A172 (cell line): ENCODE data around the gene PAK1. TPM values are rescaled to one million over a fixed set of nuclear protein-coding genes. Genes with fewer than 3 reads are reported as not detected.

Source experiments
- DNase-seq: peaks from one replicate; pipeline ENCODE4 v3.0.0-alpha.2; 2015; ENCODE audit warnings: low spot score
- total RNA-seq: library from RNA; depleted of rRNA; stranded (reverse); fragments of >200 nt; shearing (Covaris generic); gene quantifications from 2 replicates; pipeline ENCODE4 v1.2.3, GENCODE V29; 2014

PAK1 gene
- total RNA-seq, 1 experiment from 2014 or later = 60.4 TPM

DNA sequence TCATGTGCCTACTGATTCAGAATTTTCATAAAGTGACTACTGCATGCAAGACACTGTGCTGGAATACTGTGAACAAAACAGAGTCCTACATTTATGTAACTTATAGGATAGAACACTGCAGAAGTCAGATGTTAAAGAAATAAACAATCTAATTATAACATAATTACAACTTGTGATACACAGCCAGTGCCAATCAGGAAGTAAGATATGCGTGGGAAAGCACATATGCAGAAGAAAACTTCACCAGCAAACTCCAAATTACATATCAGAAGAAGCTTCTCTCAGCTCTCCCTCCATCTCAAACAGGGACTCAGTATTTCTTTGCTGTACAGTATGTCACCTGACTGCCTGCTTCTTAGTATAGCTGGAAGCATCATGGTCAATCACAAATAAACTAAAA lies 37.4 kb downstream of the PAK1 start:
- no peak for DNase-seq

DNA sequence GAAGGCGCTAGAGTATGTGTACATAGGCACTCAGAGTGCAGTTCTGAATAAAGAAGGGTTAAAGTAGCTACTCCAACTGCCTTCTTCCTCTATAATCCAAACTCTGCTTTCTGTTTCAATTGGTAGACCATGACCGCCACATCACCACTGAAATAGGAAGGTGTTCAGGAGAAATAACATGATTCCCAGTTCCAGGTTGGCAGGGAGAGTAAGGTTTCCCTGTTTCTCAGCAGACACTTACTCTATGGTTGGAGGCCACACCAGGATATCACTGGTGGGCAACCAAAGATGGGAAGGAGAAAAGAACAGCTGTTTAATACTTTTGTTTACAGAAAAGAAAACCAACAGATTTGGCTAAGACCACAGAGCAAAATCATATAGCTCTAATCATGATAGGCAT lies 37.9 kb downstream of the PAK1 start:
- no peak for DNase-seq

DNA sequence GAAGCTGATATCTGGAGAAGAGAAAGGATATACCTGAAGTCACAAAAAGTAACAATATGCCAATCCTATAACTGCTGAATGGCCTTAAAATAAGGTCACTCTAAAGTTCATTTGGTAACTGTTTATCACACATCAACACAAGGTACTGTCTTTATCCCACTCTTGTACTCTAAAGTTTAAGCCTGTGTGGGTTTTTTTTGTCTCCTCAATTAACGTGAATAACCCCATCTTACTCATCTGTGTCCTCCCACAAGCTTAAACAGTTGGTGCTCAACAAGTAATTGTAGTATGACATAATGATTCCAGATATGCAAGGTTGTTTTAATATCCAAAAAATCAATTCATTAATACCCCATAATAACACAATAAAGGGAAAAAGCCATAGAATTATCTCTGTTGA lies 42.1 kb downstream of the PAK1 start:
- no peak for DNase-seq

DNA sequence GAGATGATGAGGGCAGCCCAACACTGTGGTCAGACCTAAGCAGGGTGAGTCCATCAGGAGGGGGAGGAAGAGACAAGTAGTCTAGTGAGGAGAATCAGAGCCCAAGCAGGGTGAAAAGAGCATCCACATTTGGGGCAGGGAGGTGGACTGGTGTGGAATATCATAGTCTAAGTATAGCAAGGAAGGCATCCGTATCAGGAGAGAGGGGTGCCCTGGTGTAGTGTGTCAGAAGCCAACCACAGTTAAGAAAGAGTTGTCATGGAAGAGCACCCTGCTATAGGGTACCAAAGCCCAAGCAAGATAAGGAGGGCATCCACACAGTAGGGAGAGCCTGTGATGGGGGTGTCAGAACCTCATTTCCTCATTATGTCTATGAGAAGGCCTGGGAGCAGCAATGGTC lies 45.3 kb downstream of the PAK1 start:
- DNase-seq = no peak

DNA sequence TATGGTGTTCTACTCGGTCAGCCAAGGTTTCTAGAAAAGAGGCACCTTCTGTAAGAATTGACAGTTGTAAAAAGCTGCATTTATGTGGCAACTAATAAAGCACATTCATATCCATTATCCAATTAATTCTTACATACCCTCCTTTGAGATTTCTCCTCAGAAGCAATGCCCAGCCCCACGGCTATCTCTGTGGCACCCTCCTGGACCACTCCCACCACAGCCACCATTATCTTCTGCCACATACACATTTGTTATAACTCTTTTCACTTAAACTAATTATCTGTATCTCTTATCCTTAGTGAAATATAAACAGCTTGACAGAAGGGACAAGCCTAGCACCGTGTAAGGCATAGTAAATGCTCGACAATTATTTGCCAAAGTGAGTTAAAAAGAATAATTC lies 48.5 kb downstream of the PAK1 start:
- DNase-seq = no peak

DNA sequence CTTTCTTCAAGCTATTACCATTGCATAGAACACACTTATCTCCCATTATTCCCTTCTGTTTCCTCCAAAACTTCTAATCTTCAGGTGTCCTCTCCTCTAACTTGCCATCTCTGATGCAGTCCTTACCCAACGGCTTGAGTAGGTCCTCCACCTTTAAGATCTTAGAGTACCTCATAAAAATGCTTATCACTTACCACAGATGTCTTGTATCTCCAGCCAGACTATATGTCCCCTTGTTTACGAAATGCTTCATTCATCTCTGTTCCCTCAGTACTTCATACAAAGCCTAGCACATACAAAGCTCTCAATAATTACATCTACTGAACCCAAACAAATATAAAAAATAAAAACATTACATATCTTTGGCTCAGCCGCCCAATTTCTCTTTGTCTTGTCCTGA lies 49.2 kb downstream of the PAK1 start:
- DNase-seq = no peak

DNA sequence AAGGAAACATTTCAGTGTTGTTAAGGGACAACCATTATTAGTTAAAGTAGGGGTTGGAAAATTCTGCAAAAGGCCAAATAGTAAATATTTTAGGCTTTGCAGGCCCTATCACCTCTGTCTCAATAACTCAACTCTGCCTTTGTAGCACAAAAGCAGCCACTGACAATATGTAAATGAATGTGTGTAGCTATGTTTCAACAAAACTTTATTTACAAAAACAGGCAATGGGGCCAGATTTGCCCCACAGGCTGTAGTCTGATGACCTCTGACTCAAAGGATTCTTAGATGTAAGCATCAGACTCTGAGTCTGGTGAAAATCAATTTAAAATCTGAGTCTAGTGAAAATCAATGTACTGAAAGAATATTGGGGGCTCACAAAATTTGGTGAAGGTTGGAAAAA lies 50.3 kb downstream of the PAK1 start:
- no peak for DNase-seq

DNA sequence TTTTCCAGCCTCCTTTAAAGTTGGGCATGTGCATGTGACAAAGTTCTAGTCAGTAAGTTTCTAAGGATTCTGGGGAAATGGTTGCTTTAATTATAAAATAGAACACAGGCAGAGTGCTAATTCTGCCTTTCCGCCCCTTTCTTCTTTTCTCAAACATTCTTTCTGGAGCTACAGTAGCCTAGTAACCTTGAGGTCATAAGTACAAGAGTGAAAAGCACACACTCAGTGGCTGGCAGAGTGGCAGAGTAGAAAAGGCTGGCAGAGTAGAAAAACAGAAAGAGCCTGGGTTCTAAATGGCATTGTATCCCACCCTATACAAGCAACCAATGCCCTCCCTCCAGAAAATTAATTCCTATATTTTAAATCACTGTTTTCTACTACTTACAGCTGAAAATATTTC lies 51.2 kb downstream of the PAK1 start:
- no peak for DNase-seq

DNA sequence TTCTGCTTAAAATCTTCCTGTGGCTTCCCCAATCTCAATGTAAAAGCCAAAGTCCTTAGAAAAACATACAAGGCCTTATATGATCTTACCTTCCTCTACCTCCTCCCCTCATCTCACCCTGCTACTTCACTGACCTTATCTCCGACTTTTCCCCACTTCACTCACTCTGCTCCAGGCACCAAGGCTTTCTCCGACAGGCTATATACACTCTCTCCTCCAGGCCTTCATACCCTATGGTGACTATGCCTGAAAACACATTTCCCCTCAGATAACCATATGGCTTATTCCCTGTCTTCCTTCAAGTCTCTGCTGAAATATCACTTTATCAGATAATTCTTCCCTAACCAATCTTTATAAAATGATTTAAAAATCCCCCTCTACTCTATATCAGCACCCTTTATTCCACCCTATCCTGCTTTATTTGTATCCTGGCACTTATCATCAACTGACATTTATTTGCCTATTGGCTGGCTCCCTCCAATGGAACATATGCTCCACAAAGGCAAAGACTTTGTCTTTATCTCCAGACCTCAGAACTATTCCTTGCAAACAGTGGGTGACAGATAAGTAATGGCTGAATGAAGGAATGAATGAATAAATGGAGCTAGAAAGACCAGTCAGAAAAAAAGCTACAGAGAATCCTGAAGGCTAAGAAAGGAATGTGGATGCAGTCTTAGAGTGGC lies 52.7 kb downstream of the PAK1 start:
- no peak for DNase-seq

DNA sequence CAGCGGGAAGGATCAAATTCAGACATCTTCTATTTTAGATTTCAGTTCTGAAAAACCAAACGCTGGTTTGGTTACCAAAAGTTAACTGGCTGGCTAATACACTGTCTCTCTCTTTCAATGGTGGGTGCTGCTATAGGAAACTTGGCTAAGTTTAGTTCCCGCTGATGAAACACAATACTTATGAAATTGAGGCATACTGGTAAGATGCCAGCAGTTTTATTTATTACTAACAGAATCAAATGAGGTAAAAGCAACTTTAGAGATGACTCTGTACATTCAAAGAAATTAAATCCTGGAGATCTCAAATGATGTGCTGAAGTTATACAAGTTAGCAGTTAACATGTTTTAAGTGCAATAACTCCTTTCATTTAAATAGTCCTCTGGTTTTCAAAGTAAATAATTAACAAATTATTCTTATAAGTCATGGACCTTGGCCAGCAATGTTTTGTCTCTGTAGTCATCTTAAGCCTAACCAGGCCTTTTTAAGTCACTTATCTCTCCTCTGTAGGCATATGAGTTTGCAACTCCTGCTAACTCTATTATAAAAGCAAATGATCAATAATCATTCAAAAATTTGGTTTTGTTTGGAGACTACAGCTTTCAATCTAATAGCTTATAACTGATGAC lies 54.8 kb downstream of the PAK1 start:
- DNase-seq = no peak

DNA sequence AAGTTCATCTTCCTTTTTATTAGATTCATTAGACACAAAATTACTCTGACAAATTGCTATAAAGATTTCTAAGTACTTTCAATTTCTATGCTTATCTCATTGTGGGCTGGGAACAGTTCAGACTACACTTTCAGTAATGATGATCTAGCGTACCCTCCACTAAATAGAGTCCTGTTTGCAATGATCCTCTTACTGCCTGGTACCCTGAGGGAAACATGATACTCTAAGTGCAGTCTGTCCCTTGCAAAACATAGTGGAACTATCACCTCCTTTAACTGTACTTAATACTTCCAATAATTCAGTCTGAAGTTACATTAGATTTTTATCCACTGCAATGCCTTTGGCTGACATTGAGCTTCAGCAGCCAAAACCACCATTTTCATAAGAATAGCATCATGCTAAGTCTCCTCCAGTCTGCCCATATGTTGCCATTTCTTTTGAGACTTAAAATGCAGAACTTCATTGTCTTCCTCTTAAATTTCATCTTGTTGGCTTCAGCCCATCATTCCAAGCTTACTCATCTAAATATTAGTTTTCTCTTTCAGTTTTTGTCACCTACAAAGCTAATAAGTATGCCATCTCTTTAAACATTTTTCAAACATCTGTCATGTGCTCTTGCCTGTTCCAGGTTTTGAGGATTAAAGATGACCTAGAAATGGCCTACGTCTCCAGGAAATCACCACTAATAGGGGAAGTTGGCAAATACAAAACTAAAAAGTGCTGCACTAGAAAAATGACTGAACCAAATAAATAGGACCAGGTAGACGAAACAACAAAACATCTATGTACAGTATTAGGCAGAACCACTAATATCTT lies 55.5 kb downstream of the PAK1 start:
- DNase-seq = no peak

DNA sequence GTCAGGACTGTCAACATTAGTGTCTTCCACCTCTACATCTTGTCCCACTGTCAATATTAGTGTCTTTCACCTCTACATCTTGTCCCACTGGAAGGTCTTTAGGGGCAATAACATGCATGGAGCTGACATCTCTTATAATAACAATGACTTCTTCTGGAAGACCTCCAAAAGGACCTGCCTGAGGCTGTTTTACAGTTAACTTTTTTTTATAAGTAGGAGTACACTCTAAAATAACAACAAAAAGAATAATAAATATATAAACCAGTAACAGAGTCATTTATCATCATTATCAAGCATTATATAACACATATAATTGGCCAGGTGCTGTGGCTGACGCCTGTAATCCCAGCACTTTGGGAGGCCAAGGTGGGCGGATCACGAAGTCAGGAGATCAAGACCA lies 57.5 kb downstream of the PAK1 start:
- no peak for DNase-seq

DNA sequence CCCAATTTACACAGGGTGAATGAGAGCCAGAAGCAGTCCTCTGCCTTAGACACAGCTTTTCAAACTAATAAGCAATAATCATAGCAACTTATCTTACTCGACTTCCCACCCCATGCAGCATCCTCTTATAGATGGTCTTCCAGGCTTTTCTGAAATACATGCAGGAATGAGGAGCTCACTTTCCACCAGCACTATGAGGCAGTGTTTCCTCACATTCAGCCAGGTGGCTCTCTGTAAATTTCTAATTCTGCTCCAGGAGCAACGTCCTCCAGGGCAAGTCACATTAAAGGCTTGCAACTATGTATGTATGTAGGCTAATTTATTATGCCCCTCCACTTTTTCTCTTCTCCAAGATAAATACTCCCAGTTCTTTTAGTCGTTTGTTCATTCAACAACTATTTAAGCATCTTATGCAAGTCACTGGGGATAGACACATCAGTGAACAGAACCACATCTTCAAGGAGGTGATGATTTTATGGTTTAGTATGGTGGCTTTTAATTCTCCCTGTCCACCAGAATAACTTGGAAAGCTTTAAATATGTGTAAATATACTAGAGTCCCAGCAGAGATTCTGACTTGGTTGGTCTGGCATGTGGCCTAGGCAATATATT lies 59.9 kb downstream of the PAK1 start:
- DNase-seq = no peak

DNA sequence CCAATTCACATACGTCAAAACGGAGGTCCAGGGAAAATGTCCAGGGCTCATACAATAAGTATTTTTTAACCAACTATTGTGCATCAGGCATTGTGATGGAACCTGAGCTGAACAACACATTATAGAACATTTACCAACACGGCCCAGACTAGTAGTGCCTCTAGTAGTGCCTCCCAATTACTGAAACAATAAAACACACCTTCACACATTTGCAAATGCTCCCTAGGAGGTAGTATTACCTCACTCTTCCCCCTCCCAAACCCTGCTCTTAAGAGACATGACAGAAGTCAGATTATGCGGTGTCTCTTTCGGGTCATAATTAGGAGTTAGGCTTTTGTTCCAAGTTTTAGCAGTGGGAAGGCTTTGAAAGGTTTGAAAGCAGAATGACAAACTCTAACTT lies 61.1 kb downstream of the PAK1 start:
- no peak for DNase-seq

DNA sequence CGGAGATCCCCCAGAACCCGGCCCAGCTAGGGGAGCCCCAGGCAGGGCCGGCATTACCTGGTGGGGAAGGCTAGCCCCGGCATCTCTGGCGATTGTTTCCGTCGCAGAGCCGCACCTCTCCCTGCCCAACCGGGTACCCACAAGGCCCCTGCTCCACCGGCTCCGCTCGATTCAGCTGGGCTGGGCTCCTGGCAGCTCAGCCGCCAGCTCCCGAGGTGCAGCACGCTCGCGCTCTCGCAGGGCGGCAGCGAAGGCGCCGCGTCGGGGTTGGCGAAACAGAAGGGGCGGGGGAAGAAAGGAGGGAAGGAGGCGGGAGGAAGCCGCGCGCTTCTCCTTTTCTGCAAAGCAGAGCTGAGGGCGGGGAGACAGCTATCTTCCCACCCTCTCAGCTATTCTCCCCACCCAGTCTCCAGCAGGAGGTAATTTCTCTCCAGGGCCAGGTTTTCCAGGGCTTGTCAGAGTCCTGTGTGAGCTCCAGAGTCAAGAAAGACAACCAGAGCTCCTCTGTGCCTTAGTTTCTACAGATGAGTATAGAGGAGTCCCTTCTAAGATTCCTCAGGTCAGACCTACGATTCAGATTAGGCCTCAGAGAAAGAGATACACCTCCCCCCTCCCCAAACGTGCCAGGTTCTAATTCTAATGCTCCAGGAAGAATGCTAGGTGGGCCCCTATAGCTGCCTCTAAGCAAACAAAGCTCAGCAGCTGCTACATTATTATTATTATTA lies 62.0 kb downstream of the PAK1 start:
- peak; percentile 84 for DNase-seq

DNA sequence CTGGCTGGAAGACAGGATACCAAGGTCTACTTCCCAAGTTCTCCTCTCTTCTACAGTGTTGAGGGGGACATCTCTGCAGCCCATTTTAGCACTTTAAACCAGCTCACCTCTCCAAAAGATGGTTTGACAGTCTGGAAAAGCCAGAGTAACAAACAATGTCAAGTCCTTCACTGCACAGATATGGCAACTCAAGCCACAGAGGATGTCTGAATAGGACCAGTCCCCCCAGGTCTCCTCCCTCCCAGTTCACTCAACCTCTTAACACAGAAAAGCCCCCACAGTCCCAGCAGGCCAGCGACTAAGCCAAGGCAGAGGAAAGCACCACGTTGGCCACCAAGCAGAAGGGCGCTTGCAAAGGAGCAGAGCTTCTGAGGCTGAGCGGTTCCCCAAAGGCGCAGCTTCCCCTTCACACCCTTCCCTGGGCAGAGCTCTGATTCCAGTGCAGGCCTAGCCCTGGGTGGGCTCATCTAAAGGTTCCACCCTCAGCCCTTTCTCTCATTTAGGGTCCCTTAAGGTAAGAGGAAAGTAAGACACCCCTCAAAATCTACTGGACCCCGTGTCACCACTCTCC lies 62.7 kb downstream of the PAK1 start:
- DNase-seq = peak; percentile 20

DNA sequence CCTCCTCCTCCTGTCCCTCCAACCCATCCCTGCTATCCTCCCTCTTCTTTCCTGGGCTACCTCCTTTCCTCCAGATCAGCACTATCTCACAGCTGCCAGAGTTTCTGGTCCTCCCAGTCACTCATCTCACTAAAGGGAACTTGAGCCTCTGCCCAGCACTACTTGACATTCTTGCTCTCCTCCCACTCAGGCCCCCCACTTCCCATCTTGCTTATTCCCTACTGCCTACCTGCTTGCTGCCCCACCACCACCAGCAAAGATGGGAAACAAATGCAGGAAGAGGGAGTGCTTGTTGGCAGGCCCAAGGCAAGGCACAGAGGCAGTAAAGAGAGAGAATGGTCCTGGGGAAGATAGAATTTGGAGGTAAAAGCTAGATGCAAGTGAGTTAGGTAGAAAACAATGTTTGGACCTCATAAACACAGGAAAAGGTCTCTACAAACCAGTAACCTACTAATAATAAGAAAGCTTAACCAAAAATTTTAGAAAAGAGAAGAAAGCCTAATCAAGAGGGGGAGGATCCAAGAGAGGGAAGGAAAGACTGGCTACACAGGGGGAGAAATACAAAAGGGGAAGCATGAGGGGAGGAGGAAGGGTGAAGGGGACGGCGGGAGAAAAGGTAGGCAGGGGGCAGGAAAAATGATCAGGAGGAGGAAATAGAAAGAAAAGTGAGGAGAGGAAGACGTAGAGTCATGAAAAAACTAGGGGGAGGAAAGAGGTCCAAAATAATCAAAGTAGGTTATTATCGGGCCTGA lies 63.6 kb downstream of the PAK1 start:
- DNase-seq = no peak

DNA sequence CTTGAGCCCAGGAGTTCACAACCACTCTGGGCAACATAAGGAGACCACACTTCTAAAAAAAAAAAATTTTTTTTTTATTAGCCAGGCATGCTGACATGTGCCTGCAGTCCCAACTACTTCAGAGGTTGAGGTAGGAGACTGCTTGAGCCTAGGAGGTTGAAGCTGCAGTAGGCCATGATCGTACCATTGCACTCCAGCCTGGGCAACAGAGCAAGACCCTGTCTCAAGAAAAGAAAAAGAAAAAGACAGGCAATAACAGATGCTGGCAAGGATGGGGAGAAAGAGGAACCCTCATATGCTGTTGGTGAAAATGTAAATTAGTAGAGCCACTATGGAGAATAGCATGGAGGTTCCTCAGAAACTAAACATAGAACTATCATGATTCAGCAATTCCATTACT lies 64.8 kb downstream of the PAK1 start:
- DNase-seq = no peak

DNA sequence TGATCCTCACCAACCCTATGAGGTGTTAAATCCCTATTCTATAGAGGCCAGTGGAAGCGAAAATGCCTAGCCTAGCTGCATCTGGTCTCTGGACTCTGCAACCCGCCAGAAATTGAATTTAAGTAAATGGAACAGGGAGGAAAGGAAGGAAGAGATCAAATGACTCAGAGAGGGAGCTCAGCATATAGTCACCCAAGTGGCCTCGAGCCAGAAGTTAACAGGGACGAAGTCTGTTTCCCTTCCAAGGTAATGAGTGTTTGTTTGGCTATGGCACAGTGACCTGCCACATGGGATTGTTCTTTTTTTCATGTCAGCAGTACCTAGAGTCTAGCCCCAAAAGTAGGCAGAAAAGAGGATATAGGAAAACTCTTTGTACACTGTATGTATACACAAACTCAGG lies 66.3 kb downstream of the PAK1 start:
- DNase-seq = peak; percentile 90

DNA sequence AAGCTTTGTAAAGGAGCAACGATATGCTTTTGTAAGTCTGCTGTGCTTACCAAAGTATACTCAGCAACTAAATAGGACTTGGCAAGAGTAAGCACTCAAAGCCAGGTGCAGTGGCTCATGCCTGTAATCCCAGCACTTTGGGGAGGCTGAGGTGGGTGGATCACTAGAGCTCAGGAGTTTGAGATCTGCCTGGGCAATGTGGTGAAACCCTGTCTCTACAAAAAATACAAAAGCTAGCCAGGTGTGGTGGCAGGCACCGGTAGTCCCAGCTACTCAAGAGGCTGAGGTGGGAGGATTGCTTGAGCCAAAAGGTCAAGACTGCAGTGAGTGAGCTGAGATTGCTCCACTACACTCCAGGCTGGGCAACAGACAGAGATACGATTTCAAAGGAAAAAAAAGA lies 67.5 kb downstream of the PAK1 start:
- DNase-seq = no peak

DNA sequence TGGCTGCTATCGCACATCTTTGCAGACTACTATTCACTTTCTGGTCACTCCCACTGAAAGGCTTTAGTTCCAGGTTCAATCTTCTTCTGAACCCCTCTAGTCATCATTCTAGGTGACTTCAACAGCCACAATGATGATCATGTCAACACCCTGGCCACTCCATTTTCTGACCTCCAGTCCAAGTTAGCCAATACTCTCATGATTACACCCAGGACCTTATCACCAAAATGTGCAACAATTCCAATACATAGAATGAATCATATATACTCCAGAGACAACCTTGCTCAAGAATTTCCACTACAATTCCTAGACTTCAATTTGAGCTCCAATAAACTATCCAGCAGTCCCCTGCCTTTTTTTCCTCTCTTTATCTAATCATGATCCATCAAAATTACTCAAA lies 70.7 kb downstream of the PAK1 start:
- DNase-seq = no peak
